Measurements from ENCODE around the gene HCN4.

Gene HCN4

GRCh38 chr15:73389539-73389938 lies 20.8 kb upstream of the HCN4 start:
- DNase-seq = no peak
- Histone ChIP-seq H3K4me1 (no peaks in the 10 kb centered on the region), H3K9me3 (no peaks in the 10 kb centered on the region), H3K27me3 (peaks cover 12% of the 10 kb centered on the region; the same call in 1 of the 2 replicates), H3K36me3 (no peaks in the 10 kb centered on the region), H3K4me3 (ENCODE audit: low read depth, low read length) (no peak overlapping the region)
- TF ChIP-seq, protein P1, sequence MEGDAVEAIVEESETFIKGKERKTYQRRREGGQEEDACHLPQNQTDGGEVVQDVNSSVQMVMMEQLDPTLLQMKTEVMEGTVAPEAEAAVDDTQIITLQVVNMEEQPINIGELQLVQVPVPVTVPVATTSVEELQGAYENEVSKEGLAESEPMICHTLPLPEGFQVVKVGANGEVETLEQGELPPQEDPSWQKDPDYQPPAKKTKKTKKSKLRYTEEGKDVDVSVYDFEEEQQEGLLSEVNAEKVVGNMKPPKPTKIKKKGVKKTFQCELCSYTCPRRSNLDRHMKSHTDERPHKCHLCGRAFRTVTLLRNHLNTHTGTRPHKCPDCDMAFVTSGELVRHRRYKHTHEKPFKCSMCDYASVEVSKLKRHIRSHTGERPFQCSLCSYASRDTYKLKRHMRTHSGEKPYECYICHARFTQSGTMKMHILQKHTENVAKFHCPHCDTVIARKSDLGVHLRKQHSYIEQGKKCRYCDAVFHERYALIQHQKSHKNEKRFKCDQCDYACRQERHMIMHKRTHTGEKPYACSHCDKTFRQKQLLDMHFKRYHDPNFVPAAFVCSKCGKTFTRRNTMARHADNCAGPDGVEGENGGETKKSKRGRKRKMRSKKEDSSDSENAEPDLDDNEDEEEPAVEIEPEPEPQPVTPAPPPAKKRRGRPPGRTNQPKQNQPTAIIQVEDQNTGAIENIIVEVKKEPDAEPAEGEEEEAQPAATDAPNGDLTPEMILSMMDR (IDR thresholded peaks at IDR 0.05; ENCODE audit: low read depth, low read length) = no peak

GRCh38 chr15:73388256-73388781 lies 19.6 kb upstream of the HCN4 start:
- DNase-seq = no peak
- Histone ChIP-seq H3K36me3 (no peaks in the 10 kb centered on the region), H3K27me3 (peaks cover 18% of the 10 kb centered on the region; the same call in 1 of the 2 replicates), H3K4me1 (no peaks in the 10 kb centered on the region), H3K9me3 (no peaks in the 10 kb centered on the region), H3K4me3 (ENCODE audit: low read depth, low read length) (no peak overlapping the region)
- TF ChIP-seq, protein P1 (IDR thresholded peaks at IDR 0.05; ENCODE audit: low read depth, low read length) = no peak

DNA sequence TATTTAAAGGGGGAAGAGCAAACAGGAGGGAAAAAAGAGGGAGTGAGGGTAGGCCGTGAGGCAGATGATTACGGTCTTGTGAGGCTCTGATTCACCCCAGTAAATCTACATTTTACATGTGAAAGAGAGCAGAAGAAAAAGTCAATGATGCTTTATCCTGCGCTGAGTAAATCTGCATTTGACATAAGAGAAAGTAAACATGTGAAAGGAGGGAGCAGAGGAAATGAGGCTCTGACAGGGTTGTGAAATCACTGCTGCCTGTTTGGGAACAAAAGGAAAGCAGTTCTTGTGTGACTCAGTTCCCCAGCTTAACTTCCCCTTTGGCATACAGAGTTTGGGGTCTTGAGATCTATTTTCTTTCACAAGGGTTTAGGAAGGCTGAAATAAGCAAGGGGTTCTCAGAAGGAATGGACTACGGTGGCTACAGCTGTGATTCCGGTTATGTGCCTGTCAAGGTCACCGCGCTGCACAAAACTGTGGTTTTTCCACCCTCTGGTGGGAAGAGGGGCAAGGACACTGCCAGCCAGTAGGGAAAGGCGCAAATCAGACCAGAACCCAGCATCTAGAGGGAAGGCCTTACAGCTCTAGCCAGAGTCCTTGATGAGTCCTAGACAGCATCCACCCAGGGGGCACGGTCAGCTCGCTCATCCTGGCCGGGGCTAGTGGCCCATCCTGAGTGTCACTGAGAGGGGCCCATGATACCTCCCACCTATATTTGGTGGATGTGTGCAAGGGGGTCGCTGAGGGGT lies 18.9 kb upstream of the HCN4 start:
- Histone ChIP-seq H3K36me3 (no peaks in the 10 kb centered on the region), H3K4me3 (ENCODE audit: low read depth, low read length) (no peak overlapping the region), H3K4me1 (no peaks in the 10 kb centered on the region), H3K9me3 (no peaks in the 10 kb centered on the region), H3K27me3 (peaks cover 18% of the 10 kb centered on the region; the same call in 1 of the 2 replicates)
- no peak for DNase-seq
- TF ChIP-seq, protein P1 (IDR thresholded peaks at IDR 0.05; ENCODE audit: low read depth, low read length) = no peak

DNA sequence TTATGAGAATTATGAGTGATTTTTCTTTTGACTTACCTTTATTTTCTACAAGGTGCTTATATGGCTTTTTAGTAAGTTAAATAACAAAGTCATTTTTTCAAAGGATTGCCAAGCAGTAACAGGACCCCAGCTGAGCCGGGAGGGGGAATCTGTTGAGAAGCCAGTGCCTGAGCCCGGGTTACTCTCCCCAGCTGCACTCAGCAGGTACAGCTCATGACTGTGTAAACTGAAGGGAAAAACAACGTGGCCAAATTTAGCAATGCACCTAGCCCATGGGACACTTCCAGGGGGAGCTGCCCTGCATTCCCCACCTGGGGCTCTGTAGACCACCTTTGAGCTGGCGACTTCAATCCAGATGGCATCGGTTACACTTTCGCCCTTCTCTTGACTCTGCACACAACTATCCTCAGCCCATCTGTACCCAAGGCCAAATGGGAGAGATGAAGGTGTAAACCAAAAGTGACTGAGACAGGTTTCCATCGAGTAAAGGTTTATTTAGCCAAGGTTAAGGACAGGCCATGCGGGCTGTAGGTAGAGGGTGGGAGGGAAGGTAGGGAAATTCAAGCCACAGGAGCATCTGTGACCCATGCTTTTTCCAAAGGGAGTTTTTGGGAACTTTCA lies 18.2 kb upstream of the HCN4 start:
- no peak for DNase-seq

GRCh38 chr15:73386238-73386637 lies 17.5 kb upstream of the HCN4 start:
- no peak for DNase-seq
- Histone ChIP-seq H3K9me3 (no peaks in the 10 kb centered on the region), H3K36me3 (no peaks in the 10 kb centered on the region), H3K27me3 (peaks cover 18% of the 10 kb centered on the region; the same call in 1 of the 2 replicates), H3K4me1 (no peaks in the 10 kb centered on the region), H3K4me3 (ENCODE audit: low read depth, low read length) (no peak overlapping the region)
- TF ChIP-seq, protein P1 (IDR thresholded peaks at IDR 0.05; ENCODE audit: low read depth, low read length) = no peak

More for the DNA sequence above, 18.2 kb upstream of the HCN4 start:
- no peak overlapping the region for H3K4me3 ChIP-seq (ENCODE audit: low read depth, low read length)
- no peaks in the 10 kb centered on the region for H3K4me1 ChIP-seq
- no peaks in the 10 kb centered on the region for H3K9me3 ChIP-seq
- TF ChIP-seq, protein P1 (IDR thresholded peaks at IDR 0.05; ENCODE audit: low read depth, low read length) = no peak
- H3K36me3 ChIP-seq = no peaks in the 10 kb centered on the region
- peaks cover 18% of the 10 kb centered on the region; the same call in 1 of the 2 replicates for H3K27me3 ChIP-seq

- Histone ChIP-seq H3K27me3 (peaks cover 14% of the 10 kb centered on the region; the same call in 1 of the 2 replicates), H3K36me3 (no peaks in the 10 kb centered on the region), H3K4me1 (no peaks in the 10 kb centered on the region), H3K9me3 (no peaks in the 10 kb centered on the region), H3K4me3 (ENCODE audit: low read depth, low read length) (no peak overlapping the region)
- DNase-seq = no peak
- TF ChIP-seq, protein P1 (IDR thresholded peaks at IDR 0.05; ENCODE audit: low read depth, low read length) = no peak
Measured at GRCh38 chr15:73385205-73385604, 16.4 kb upstream of the HCN4 start.
